C4-2B (cell line): Measurements from ENCODE around the gene TM7SF3.

Experiments
- H3K27ac ChIP-seq: fragments of 450-650 bp; 2 replicates; pipeline ENCODE4 v1.5.1; 2017
- CTCF ChIP-seq: fragments of 450-650 bp; conservative IDR thresholded peaks from 2 replicates; pipeline ENCODE4 v1.5.1; 2017; ENCODE audit warnings: mild to moderate bottlenecking
- ZFX ChIP-seq: fragments of 450-650 bp; IDR thresholded peaks from 2 replicates; pipeline ENCODE4 v1.6.1; 2017

TM7SF3 gene

DNA sequence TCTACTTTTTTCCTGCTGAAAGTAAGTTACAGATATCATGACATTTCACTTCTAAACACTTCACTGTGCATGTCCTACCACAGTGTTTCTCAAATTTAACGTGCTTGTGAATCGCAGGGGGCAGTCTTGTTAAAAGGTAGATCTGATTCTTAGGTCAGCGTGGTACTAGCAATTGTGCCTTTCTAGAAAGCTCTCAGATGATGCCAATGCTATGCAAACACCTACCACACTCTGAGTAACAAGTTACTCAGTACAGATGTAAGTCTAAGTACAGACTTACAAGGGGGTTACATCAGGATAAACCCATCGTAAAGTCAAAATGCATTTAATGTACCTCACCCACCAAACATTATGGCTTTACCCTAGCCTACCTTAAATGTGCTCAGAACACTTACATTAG, 22.4 kb downstream of the TM7SF3 start:
- no peak overlapping the region for H3K27ac ChIP-seq
- TF ChIP-seq ZFX (no peak), CTCF (no peak)

GRCh38 chr12:26989873-26990272, 24.3 kb downstream of the TM7SF3 start:
- no peak for TF ChIP-seq CTCF
- no peak overlapping the region for H3K27ac ChIP-seq

- H3K27ac ChIP-seq, result no peak overlapping the region
- no peak for TF ChIP-seq ZFX
- TF ChIP-seq CTCF, result no peak
Observed at GRCh38 chr12:26988703-26989102, 25.5 kb downstream of the TM7SF3 start.

DNA sequence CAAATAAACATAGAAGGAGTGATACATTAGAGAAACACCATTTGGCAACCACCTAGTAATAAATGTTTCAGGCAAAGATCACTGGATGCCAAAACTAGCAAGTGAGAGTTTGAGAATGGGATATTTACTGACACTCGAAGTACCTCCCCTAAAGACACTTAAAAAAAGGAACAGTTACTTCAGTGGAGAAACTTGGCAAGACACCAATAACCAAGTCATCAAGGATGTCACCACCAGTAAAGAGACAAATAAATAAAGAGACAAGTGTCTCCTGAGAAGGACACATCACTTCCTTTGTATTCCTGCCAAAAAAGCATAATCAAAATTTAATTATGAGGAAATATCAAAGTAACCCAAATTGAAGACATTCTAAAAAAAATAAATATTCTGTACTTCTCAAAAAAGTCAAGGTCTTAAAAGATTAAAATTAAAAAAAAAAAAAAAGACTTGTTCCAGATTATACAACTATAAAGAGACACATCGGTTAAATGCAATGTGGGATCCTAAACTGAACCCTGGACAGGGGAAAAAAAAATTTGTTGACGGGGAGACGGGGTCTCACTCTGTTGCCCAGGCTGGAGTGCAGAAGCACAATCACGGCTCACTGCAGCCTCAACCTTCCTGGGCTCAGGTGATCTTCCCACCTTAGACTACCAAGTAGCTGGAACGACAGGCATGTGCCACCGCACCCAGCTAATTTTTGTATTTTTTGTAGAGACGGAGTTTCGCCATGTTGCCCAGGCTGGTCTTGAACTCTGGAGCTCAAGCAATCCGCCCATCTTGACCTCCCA, 26.4 kb downstream of the TM7SF3 start:
- H3K27ac ChIP-seq, result no peak overlapping the region

DNA sequence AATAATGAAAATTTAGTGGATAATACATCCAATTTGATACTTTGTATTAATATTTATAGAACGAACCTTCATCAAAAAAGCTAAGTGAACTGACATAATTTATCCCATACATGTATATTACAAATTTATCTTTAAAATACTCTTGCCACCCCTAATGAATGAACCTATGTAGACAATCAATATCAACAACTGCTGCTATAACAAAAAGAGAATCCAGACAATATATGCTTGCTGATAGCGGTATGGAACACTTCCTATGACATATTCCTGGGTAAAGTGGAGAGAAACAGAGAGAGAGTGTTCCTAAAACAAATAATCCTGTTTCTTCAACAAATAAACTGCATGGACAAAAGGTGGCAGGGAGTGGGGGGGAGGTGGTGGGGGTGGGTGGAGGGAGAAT, 31.3 kb downstream of the TM7SF3 start:
- no peak overlapping the region for H3K27ac ChIP-seq

More for the DNA sequence above, 26.4 kb downstream of the TM7SF3 start:
- TF ChIP-seq ZFX (no peak), CTCF (no peak)

GRCh38 chr12:26979733-26980132, 34.5 kb downstream of the TM7SF3 start:
- TF ChIP-seq ZFX (no peak), CTCF (no peak)
- no peak overlapping the region for H3K27ac ChIP-seq

More for the DNA sequence above, 31.3 kb downstream of the TM7SF3 start:
- TF ChIP-seq ZFX, result no peak
- no peak for TF ChIP-seq CTCF

DNA sequence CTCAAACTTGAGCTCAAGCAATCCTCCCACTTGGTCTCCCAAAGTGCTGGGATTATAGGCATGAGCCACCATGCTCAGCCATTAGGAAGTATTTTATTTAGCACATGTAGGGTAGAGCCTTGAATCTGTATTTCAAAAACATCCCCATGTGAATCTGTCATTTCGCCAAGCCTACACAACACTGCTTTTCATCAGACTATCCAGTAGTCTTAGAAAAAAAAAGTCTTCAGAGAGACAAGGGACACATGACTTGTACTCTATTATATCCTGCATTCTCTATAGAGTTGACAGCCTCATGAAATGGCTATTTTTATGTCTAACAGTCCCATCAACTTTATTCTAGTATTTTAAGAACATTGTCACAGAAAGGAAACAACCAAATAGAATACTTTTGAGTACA, 35.4 kb downstream of the TM7SF3 start:
- TF ChIP-seq CTCF (no peak), ZFX (no peak)
- H3K27ac ChIP-seq, result no peak overlapping the region
